Left ventricle myocardium inferior (tissue), 1 donor: ENCODE data around the gene BCAS3. TPM values are rescaled to one million over a fixed set of nuclear protein-coding genes. Genes with fewer than 3 reads are reported as not detected.

Experiments used
- DNase-seq: peaks from one replicate; pipeline ENCODE4 v3.0.0-alpha.2; 2020
- H3K27ac ChIP-seq: fragments of 200-600 bp; replicated peaks from 2 replicates; pipeline ENCODE4 v1.8.0; 2021
- H3K27me3 ChIP-seq: fragments of 200-600 bp; 2 replicates; pipeline ENCODE4 v1.8.0; 2021; ENCODE audit warnings: low read depth
- H3K36me3 ChIP-seq: fragments of 200-600 bp; 2 replicates; pipeline ENCODE4 v1.8.0; 2021
- H3K4me1 ChIP-seq: fragments of 200-600 bp; 2 replicates; pipeline ENCODE4 v1.8.0; 2021
- H3K4me3 ChIP-seq: fragments of 200-600 bp; 2 replicates; pipeline ENCODE4 v1.8.0; 2021; ENCODE audit warnings: mild to moderate bottlenecking, moderate library complexity
- H3K9me3 ChIP-seq: fragments of 200-600 bp; replicated peaks from 2 replicates; pipeline ENCODE4 v1.8.0; 2021
- intact Hi-C: fragments of 100-400 bp; cut with micrococcal nuclease; formaldehyde crosslinking; loops from one replicate; pipeline ENCODE4 v1.11.0; 2022
- total RNA-seq: library from RNA; stranded (reverse); fragmentation: NEBNext Ultra II Directional; extraction: Animal tissue kit (Norgen Biotek cat#: 25700); gene quantifications from one replicate; pipeline ENCODE4 v1.2.1, GENCODE V29; 2021
- TF ChIP-seq, protein P1 (sequence below): fragments of 200-600 bp; IDR thresholded peaks from 2 replicates; pipeline ENCODE4 v1.8.0; 2021; ENCODE audit warnings: antibody characterized with exemption, mild to moderate bottlenecking, borderline replicate concordance
- donor health status: DM: no; HTN: yes; CAD: no; lungs with severe emphysema.

BCAS3 gene
- total RNA-seq, 1 donor from 2014 or later = 16.5 TPM

DNA sequence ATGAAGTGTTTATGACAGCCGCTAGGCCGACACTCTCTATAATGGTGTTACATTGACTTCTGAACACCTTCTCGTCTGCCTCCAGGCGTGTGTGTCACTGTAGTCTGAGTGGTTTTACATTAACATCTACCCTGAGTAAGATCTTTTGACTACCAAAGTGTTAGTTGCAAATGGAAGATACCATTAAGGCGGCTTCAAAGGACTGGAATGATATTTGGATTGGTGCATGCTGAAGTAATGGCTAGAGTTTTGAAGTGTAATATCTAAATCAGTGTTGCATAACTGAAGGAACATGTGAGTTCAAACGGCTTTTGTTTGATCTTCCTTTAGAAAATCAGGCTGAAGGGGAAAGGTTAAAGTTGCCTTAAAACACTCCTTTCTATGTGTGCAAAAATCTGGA lies 52.2 kb downstream of the BCAS3 start:
- no peak overlapping the region for H3K4me3 ChIP-seq
- H3K27me3 ChIP-seq = no peaks in the 10 kb centered on the region
- intact Hi-C loops = loop anchor here (5.0 kb wide), 1 partner anchor 142 kb away; no protein-coding TSS in a partner anchor
- peaks cover 17% of the 10 kb centered on the region for H3K4me1 ChIP-seq
- peaks cover 6% of the 10 kb centered on the region for H3K9me3 ChIP-seq
- TF ChIP-seq, protein P1, sequence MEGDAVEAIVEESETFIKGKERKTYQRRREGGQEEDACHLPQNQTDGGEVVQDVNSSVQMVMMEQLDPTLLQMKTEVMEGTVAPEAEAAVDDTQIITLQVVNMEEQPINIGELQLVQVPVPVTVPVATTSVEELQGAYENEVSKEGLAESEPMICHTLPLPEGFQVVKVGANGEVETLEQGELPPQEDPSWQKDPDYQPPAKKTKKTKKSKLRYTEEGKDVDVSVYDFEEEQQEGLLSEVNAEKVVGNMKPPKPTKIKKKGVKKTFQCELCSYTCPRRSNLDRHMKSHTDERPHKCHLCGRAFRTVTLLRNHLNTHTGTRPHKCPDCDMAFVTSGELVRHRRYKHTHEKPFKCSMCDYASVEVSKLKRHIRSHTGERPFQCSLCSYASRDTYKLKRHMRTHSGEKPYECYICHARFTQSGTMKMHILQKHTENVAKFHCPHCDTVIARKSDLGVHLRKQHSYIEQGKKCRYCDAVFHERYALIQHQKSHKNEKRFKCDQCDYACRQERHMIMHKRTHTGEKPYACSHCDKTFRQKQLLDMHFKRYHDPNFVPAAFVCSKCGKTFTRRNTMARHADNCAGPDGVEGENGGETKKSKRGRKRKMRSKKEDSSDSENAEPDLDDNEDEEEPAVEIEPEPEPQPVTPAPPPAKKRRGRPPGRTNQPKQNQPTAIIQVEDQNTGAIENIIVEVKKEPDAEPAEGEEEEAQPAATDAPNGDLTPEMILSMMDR = no peak
- H3K27ac ChIP-seq = no peak overlapping the region
- H3K36me3 ChIP-seq = peaks cover 6% of the 10 kb centered on the region
- no peak for DNase-seq

DNA sequence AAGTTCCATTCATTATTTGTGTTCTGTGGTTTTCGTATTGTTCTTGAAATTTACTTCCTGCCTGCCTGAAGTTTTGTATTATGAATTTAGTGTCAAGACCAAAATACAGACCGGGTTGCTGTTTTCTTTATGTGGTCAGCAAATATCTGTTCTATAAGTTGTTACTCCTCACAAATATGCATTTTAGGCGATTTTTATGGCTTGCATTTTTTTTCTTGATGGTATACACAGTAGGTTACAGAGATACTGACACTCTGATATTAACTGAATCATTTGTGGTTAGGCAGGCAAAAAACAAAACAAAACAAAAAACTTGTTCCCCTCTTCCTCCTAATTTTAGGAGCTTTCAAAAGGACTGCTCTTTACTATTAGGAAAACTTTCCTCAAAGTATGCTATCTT lies 52.6 kb downstream of the BCAS3 start:
- Histone ChIP-seq H3K27ac (no peak overlapping the region), H3K27me3 (no peaks in the 10 kb centered on the region), H3K36me3 (peaks cover 6% of the 10 kb centered on the region), H3K4me3 (no peak overlapping the region), H3K4me1 (peaks cover 17% of the 10 kb centered on the region), H3K9me3 (peaks cover 11% of the 10 kb centered on the region)
- intact Hi-C loops = loop anchor here (5.0 kb wide), 1 partner anchor 142 kb away; no protein-coding TSS in a partner anchor
- TF ChIP-seq, protein P1 = no peak
- DNase-seq = no peak

DNA sequence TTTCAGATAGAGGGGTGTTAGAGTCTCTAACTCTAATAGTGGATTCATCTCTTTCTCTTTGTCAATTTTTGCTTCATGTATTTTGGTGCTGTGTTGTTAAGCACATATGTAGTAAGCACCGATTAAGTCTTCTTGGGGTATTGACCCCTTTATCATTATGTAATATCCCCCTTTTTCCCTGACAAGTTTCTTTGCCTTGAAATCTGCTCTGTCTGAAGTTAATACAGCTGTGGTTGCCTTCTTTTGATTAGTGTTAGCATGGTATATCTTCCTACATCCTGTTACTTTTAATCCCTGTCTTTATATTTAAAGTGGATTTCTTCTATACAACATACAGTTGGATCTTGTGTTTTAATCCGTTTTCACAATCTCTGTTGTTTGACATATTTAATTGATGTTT lies 60.6 kb downstream of the BCAS3 start:
- Histone ChIP-seq H3K36me3 (no peaks in the 10 kb centered on the region), H3K4me1 (no peaks in the 10 kb centered on the region), H3K4me3 (no peak overlapping the region), H3K9me3 (peaks cover 13% of the 10 kb centered on the region), H3K27ac (no peak overlapping the region), H3K27me3 (no peaks in the 10 kb centered on the region)
- TF ChIP-seq, protein P1 = no peak
- intact Hi-C loops = no loop called here
- no peak for DNase-seq

DNA sequence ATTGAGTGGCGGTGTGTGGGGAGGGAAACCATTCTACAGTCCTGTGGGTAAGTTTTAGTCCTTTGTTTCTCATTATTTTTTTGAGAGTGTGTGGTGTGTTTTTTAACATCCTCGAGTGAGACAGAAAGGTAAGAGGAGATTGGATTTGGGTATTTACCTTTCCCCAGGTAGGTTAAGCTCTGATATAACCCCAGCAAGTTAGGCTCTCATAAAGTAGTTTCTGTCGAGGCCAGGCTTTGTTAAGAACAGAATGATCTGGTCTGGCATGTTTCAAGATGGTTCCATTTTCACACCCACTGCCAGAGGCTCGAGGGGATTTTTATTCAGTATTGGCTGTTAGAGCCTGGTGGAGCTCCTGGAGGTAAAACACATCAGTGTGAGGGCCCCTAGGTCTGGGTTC lies 62.9 kb downstream of the BCAS3 start:
- Histone ChIP-seq H3K4me3 (no peak overlapping the region), H3K9me3 (no peaks in the 10 kb centered on the region), H3K27me3 (no peaks in the 10 kb centered on the region), H3K36me3 (no peaks in the 10 kb centered on the region), H3K27ac (no peak overlapping the region), H3K4me1 (no peaks in the 10 kb centered on the region)
- intact Hi-C loops = no loop called here
- DNase-seq = no peak
- TF ChIP-seq, protein P1 = no peak

DNA sequence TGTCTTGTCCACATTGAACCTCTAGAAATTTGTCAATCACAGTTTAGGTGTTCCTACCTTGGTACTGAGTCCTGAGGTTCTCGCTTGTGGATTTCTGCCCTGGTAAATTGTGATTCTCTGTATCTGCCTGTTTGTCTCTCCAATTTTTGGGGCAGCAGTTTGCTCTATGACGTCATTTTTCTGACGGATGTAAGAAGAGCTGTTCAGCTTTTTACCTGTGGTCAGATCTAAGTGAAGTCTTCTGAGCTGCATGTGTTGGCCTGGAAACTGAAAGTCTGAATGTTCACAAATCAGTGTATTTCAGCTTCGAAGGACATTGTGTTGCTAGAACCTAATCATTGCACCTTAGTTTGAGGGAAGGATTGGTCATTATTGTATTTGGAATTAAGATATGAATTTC lies 63.4 kb downstream of the BCAS3 start:
- H3K4me3 ChIP-seq = no peak overlapping the region
- no peaks in the 10 kb centered on the region for H3K9me3 ChIP-seq
- no peaks in the 10 kb centered on the region for H3K36me3 ChIP-seq
- TF ChIP-seq, protein P1 = no peak
- no peaks in the 10 kb centered on the region for H3K4me1 ChIP-seq
- no peak for DNase-seq
- intact Hi-C loops = no loop called here
- no peaks in the 10 kb centered on the region for H3K27me3 ChIP-seq
- no peak overlapping the region for H3K27ac ChIP-seq

DNA sequence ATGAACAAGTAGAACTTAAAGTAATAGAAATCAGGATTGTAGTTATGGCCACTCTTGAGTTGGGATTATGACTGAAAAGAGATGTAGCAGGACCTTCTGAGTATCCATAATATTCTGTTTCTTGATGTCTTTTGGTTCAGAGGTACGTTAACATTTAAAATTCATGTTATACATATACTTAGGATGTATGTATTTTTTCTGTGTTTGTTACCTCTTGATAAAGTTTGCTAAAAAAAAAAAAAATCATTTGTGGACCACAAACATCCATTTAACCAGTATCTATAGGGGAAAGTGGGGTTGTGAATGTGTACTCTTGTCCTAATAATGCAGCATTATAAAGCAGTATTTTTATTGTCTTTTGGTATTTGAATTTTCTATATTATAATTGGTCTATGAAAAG lies 65.6 kb downstream of the BCAS3 start:
- TF ChIP-seq, protein P1 = no peak
- H3K4me3 ChIP-seq = no peak overlapping the region
- DNase-seq = no peak
- intact Hi-C loops = no loop called here
- no peaks in the 10 kb centered on the region for H3K9me3 ChIP-seq
- no peak overlapping the region for H3K27ac ChIP-seq
- H3K4me1 ChIP-seq = no peaks in the 10 kb centered on the region
- no peaks in the 10 kb centered on the region for H3K36me3 ChIP-seq
- no peaks in the 10 kb centered on the region for H3K27me3 ChIP-seq
